Mucosa of descending colon (tissue), 3 donors: Measurements from ENCODE around the gene CCL19. TPM values are rescaled to one million over a fixed set of nuclear protein-coding genes. Genes with fewer than 3 reads are reported as not detected.

Experiments
- ATAC-seq: fragments of 200-7000 bp; cut with Tn5 transposase; one replicate; pipeline ENCODE4 v1.9.1; 2020; ENCODE audit warnings: mild to moderate bottlenecking, moderate library complexity
- DNase-seq, 3 donors: peaks; one replicate each; pipeline ENCODE4 v3.0.0-alpha.2; 2020
- H3K36me3 ChIP-seq: fragments of 200-600 bp; one replicate; pipeline ENCODE4 v1.8.0; 2021; ENCODE audit warnings: low read depth, mild to moderate bottlenecking
- H3K4me1 ChIP-seq: fragments of 200-600 bp; one replicate; pipeline ENCODE4 v1.8.0; 2021; ENCODE audit warnings: low read depth, mild to moderate bottlenecking
- H3K4me3 ChIP-seq: fragments of 200-600 bp; one replicate; pipeline ENCODE4 v1.8.0; 2021; ENCODE audit warnings: mild to moderate bottlenecking
- H3K9me3 ChIP-seq: fragments of 200-600 bp; one replicate; pipeline ENCODE4 v1.8.0; 2021; ENCODE audit warnings: mild to moderate bottlenecking
- intact Hi-C, 2 donors: fragments of 100-400 bp; cut with DNase I in 1 of 2; cut with micrococcal nuclease in 1 of 2; formaldehyde crosslinking; loops; one replicate each; pipeline versions ENCODE4 v1.11.0 to v1.11.1; 2022; cut with DNase I, micrococcal nuclease
- total RNA-seq, 3 donors: library from RNA; stranded (reverse); fragmentation: NEBNext Ultra II Directional in 2 of 3; extraction: Animal tissue kit (Norgen Biotek cat#: 25700) in 2 of 3; gene quantifications; one replicate each; pipeline versions ENCODE4 v1.2.1 to v1.2.4, GENCODE V29; 2021 to 2023
- TF ChIP-seq, protein P1 (sequence below): fragments of 200-600 bp; IDR thresholded peaks from one replicate; pipeline ENCODE4 v1.8.0; 2022; ENCODE audit warnings: antibody characterized with exemption, mild to moderate bottlenecking
- donor health status: DM: no; HTN: no; CAD: no; lungs with moderate emphysema.
- donor health status: DM: no; HTN: no; CAD: no.
- donor health status: DM: no; HTN: yes; CAD: no.

The CCL19 gene
- total RNA-seq, 3 donors from 2014 or later = 1.3 to 8.7 (median 1.6) TPM

DNA sequence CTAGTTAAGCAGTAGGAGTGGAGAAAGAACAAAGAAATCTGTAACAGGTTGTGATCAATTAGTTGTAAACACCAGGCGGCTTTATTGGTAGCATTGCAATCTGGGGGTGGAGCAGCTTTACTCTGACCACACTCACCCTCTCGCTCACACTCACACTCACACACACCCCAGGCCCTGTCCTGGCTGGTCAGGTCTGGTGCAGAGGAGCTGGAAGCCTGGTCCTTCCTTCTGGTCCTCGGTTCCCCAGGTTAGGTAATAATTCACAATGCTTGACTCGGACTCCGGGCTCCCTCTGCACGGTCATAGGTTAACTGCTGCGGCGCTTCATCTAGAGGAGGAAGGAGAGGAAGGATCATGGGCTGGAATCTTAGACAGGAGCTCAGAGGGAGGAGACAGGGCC, 1.6 kb downstream of the CCL19 start:
- DNase-seq = no peak
- Histone ChIP-seq H3K4me3 (no peak overlapping the region), H3K9me3 (no peaks in the 10 kb centered on the region), H3K4me1 (no peaks in the 10 kb centered on the region), H3K36me3 (no peaks in the 10 kb centered on the region)
- peak; percentile 62 for ATAC-seq
- intact Hi-C loops = no loop called here
- TF ChIP-seq, protein P1, sequence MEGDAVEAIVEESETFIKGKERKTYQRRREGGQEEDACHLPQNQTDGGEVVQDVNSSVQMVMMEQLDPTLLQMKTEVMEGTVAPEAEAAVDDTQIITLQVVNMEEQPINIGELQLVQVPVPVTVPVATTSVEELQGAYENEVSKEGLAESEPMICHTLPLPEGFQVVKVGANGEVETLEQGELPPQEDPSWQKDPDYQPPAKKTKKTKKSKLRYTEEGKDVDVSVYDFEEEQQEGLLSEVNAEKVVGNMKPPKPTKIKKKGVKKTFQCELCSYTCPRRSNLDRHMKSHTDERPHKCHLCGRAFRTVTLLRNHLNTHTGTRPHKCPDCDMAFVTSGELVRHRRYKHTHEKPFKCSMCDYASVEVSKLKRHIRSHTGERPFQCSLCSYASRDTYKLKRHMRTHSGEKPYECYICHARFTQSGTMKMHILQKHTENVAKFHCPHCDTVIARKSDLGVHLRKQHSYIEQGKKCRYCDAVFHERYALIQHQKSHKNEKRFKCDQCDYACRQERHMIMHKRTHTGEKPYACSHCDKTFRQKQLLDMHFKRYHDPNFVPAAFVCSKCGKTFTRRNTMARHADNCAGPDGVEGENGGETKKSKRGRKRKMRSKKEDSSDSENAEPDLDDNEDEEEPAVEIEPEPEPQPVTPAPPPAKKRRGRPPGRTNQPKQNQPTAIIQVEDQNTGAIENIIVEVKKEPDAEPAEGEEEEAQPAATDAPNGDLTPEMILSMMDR = no peak

DNA sequence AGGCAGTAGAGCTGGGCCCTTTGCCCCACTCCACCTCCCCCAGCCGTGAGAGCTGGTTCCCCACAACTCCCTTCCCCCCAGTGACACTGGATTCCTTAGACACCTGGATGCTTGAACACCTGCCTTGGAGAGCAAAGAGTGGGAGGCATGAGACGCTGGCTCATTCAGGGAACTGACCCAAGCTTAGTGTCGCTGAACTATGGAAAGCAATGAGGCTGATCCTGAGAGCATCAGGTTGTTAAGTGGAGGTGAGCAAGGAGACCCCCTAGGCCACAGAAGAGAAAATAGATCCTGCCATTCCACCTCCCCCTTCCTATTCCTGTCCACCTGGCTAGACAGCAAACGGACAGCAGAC, 2.0 kb downstream of the CCL19 start:
- ATAC-seq (no peak), DNase-seq (no peak)
- H3K4me3 ChIP-seq = no peak overlapping the region
- H3K36me3 ChIP-seq = no peaks in the 10 kb centered on the region
- no peaks in the 10 kb centered on the region for H3K4me1 ChIP-seq
- TF ChIP-seq, protein P1 = no peak
- no peaks in the 10 kb centered on the region for H3K9me3 ChIP-seq
- intact Hi-C loops = no loop called here

GRCh38 chr9:34688329-34689115, 2.6 kb downstream of the CCL19 start:
- intact Hi-C loops = no loop called here
- H3K36me3 ChIP-seq = no peaks in the 10 kb centered on the region
- no peaks in the 10 kb centered on the region for H3K4me1 ChIP-seq
- H3K9me3 ChIP-seq = no peaks in the 10 kb centered on the region
- ATAC-seq (no peak), DNase-seq (no peak)
- no peak overlapping the region for H3K4me3 ChIP-seq
- TF ChIP-seq, protein P1 = no peak

DNA sequence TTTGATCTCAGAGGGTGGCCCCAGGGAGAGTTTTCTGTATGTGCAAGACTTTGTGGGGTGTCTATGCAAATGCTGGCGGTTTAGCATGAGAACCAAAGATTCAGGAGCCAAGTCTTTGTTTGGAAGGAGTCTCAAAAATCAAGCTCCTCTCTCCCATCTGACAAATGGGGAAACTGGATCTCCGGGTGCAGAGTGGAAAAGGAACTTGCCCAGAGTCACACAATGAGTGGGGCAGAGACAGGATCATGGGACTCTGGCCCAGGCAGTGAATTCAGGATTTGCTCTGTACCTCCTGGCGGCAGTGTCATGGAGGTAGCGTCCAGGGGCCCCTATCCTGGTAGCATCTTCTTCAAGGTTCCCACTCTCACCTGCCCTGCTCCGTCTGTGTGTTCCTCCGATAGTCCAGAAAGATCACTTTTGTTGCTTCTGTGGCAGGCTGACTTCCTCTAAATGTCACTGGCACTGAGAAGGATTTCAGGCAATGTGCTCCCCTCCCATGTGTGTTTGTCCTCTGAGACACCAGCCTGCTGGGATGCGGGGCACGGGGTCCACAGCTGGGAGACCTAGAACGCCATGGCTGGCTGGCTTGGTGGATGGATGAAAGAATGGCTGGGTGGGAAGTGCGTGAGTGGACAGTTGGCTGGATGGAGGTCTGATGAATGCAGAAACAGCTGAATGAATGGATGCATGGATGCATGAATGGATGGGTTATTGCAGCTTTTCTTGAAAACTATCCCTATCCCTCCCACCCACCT, 3.6 kb downstream of the CCL19 start:
- H3K4me3 ChIP-seq = no peak overlapping the region
- intact Hi-C loops = no loop called here
- H3K4me1 ChIP-seq = no peaks in the 10 kb centered on the region
- no peaks in the 10 kb centered on the region for H3K9me3 ChIP-seq
- DNase-seq = no peak
- ATAC-seq = no peak
- TF ChIP-seq, protein P1 = no peak
- no peaks in the 10 kb centered on the region for H3K36me3 ChIP-seq

DNA sequence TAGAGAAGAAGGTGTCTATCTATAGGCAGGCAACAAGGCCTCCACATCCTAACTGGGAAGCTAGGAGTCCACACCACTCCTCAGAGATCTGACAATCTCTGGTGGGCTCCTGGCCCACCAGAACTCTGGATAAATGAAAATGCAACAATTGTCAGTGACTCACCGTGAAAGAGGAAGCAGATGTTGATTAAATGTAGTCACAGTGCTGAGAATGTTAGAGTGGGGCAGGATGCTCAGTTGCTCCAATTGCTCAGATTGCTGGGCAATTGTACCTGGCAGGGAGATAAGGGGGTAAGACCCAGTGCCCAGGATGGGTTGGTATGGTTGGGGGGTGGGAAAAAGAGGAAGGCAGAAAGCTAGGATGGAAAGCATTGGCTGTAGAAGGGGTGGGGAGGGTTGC, 4.3 kb downstream of the CCL19 start:
- Histone ChIP-seq H3K9me3 (no peaks in the 10 kb centered on the region), H3K4me3 (no peak overlapping the region), H3K36me3 (no peaks in the 10 kb centered on the region), H3K4me1 (no peaks in the 10 kb centered on the region)
- DNase-seq (no peak), ATAC-seq (no peak)
- TF ChIP-seq, protein P1 = no peak
- intact Hi-C loops = no loop called here
